SK-N-SH treated with all-trans-retinoic acid at 6 μM for 48 hours (cell line): ENCODE data around the gene ST6GALNAC2.

Experiments
- CREB5 ChIP-seq: fragments of 250-450 bp; sonication (Bioruptor Pico); IDR thresholded peaks from 2 replicates; pipeline ENCODE4 v1.5.1; 2020; ENCODE audit warnings: low read depth, mild to moderate bottlenecking, moderate library complexity
- CSDC2 ChIP-seq: fragments of 250-450 bp; sonication (Bioruptor Pico); IDR thresholded peaks from 2 replicates; pipeline ENCODE4 v1.5.0; 2020; ENCODE audit warnings: mild to moderate bottlenecking, moderate library complexity
- PATZ1 ChIP-seq: fragments of 250-450 bp; sonication (Bioruptor Pico); IDR thresholded peaks from 2 replicates; pipeline ENCODE4 v1.8.0; 2020; ENCODE audit warnings: mild to moderate bottlenecking, moderate library complexity, borderline replicate concordance
- PPARA ChIP-seq: fragments of 250-450 bp; sonication (Bioruptor Pico); IDR thresholded peaks from 2 replicates; pipeline ENCODE4 v1.5.0; 2020; ENCODE audit warnings: mild to moderate bottlenecking, borderline replicate concordance
- RARB ChIP-seq: fragments of 250-450 bp; sonication (Bioruptor Pico); IDR thresholded peaks from 2 replicates; pipeline ENCODE4 v1.8.0; 2021; ENCODE audit warnings: mild to moderate bottlenecking, moderate library complexity
- TCF4 ChIP-seq: fragments of 250-450 bp; sonication (Bioruptor Pico); IDR thresholded peaks from 2 replicates; pipeline ENCODE4 v1.8.0; 2021; ENCODE audit warnings: mild to moderate bottlenecking, moderate library complexity, borderline replicate concordance
- ZFP3 ChIP-seq: fragments of 250-450 bp; sonication (Bioruptor Pico); IDR thresholded peaks from 2 replicates; pipeline ENCODE4 v1.5.0; 2020; ENCODE audit warnings: mild to moderate bottlenecking, moderate library complexity
- ZFP30 ChIP-seq: fragments of 450-650 bp; formaldehyde crosslinking; IDR thresholded peaks from 2 replicates; pipeline ENCODE4 v1.5.0; 2022; ENCODE audit warnings: mild to moderate bottlenecking, moderate library complexity
- TF ChIP-seq, protein P1 (sequence below): fragments of 250-450 bp; sonication (Bioruptor Pico); IDR thresholded peaks from 2 replicates; pipeline ENCODE4 v1.5.0; 2020; ENCODE audit warnings: mild to moderate bottlenecking, moderate library complexity

DNA sequence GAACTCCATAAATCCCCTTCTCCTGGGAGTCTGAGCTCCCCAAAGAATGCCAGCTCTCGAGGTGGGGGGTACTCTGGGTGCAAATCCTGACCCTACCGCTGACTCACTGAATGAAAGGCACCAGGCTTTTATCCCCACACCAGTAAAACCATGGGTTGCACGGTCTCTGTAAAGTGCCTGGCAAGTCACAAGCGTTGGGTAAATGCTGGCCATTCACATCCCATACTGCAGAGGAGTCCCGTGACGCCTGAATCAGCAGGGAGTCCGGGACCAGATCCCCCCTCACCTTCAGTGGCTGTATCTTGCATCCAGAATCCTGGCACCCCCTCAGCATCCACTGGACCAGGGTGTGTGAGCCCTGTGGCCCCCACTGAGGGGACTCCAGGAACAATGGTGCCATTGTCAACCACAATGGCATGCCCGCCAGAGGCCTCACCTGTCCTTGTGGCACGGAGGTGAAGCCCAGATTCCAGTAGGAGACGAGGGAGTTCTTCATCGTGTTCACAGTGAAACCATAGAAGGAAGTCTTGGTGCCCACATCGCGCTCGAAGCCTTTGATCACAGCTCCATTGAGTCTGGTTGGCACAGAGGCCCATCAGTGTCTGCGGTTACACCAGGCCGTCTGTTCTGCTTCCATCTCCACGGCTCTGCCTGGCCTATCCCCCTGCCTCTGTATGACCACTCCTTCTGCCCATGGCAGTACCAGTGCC is 13.3 kb downstream of the ST6GALNAC2 start:
- TF ChIP-seq CREB5 (CRISPR knock-in tag): no peak
- TF ChIP-seq TCF4 (CRISPR knock-in tag): no peak
- TF ChIP-seq ZFP30 (CRISPR knock-in tag): no peak
- TF ChIP-seq, protein P1, sequence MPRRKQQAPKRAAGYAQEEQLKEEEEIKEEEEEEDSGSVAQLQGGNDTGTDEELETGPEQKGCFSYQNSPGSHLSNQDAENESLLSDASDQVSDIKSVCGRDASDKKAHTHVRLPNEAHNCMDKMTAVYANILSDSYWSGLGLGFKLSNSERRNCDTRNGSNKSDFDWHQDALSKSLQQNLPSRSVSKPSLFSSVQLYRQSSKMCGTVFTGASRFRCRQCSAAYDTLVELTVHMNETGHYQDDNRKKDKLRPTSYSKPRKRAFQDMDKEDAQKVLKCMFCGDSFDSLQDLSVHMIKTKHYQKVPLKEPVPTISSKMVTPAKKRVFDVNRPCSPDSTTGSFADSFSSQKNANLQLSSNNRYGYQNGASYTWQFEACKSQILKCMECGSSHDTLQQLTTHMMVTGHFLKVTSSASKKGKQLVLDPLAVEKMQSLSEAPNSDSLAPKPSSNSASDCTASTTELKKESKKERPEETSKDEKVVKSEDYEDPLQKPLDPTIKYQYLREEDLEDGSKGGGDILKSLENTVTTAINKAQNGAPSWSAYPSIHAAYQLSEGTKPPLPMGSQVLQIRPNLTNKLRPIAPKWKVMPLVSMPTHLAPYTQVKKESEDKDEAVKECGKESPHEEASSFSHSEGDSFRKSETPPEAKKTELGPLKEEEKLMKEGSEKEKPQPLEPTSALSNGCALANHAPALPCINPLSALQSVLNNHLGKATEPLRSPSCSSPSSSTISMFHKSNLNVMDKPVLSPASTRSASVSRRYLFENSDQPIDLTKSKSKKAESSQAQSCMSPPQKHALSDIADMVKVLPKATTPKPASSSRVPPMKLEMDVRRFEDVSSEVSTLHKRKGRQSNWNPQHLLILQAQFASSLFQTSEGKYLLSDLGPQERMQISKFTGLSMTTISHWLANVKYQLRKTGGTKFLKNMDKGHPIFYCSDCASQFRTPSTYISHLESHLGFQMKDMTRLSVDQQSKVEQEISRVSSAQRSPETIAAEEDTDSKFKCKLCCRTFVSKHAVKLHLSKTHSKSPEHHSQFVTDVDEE (CRISPR knock-in tag): no peak
- no peak for TF ChIP-seq PPARA (CRISPR knock-in tag)
- no peak for TF ChIP-seq PATZ1 (CRISPR knock-in tag)
- TF ChIP-seq ZFP3 (CRISPR knock-in tag): no peak
- TF ChIP-seq CSDC2: no peak
- no peak for TF ChIP-seq RARB (CRISPR knock-in tag)
